GM23338 (cell line): ENCODE data around the gene ZNF490. TPM values are rescaled to one million over a fixed set of nuclear protein-coding genes. Genes with fewer than 3 reads are reported as not detected.

Source experiments
- ATAC-seq: fragments of 200-7000 bp; cut with Tn5 transposase; 3 replicates; pipeline ENCODE4 v1.9.1; 2020
- DNase-seq: peaks from one replicate; pipeline ENCODE4 v3.0.0-alpha.2; 2015; ENCODE audit warnings: low spot score
- H2AFZ ChIP-seq: fragments of 200-600 bp; sonication (generic); 2 replicates; pipeline ENCODE4 v1.8.0; 2016; ENCODE audit warnings: antibody characterized with exemption, mild to moderate bottlenecking, moderate library complexity
- H3F3A ChIP-seq: fragments of 200-600 bp; sonication (generic); replicated peaks from 2 replicates; pipeline ENCODE4 v1.8.0; 2017; ENCODE audit warnings: antibody characterized with exemption, mixed run types, low read depth
- H3K27ac ChIP-seq: fragments of 200-600 bp; sonication (generic); 2 replicates; pipeline ENCODE4 v1.6.1; 2016; ENCODE audit warnings: low read depth
- H3K27me3 ChIP-seq: fragments of 200-600 bp; sonication (generic); 2 replicates; pipeline ENCODE4 v1.8.0; 2016; ENCODE audit warnings: mild to moderate bottlenecking, mixed run types, moderate library complexity; ENCODE audit not compliant: insufficient read depth
- H3K36me3 ChIP-seq: fragments of 200-600 bp; sonication (generic); 2 replicates; pipeline ENCODE4 v1.8.0; 2016; ENCODE audit warnings: mild to moderate bottlenecking; ENCODE audit not compliant: insufficient read depth
- H3K4me1 ChIP-seq: fragments of 200-600 bp; sonication (generic); 2 replicates; pipeline ENCODE4 v1.8.0; 2016; ENCODE audit warnings: mild to moderate bottlenecking, moderate library complexity; ENCODE audit not compliant: insufficient read depth
- H3K4me2 ChIP-seq: fragments of 200-600 bp; sonication (generic); 2 replicates; pipeline ENCODE4 v1.7.1; 2017; ENCODE audit warnings: mixed run types
- H3K4me3 ChIP-seq: fragments of 200-600 bp; sonication (generic); 2 replicates; pipeline ENCODE4 v1.6.1; 2016; ENCODE audit warnings: mixed run types
- H3K79me2 ChIP-seq: fragments of 200-600 bp; sonication (generic); replicated peaks from 2 replicates; pipeline ENCODE4 v1.8.0; 2017; ENCODE audit warnings: mild to moderate bottlenecking; ENCODE audit not compliant: insufficient read depth
- H3K9me2 ChIP-seq: fragments of 200-600 bp; sonication (generic); 2 replicates; pipeline ENCODE4 v1.8.0; 2017; ENCODE audit not compliant: insufficient read depth
- H4K20me1 ChIP-seq: fragments of 200-600 bp; sonication (generic); replicated peaks from 2 replicates; pipeline ENCODE4 v1.8.0; 2017; ENCODE audit warnings: mild to moderate bottlenecking; ENCODE audit not compliant: insufficient read depth
- H3K27ac Mint-ChIP-seq: 2 replicates; pipeline ENCODE4 v1.8.0; 2020; ENCODE audit warnings: inconsistent platforms, mild to moderate bottlenecking, moderate library complexity, mixed read lengths
- H3K27me3 Mint-ChIP-seq: 3 replicates; pipeline ENCODE4 v1.8.0; 2022; ENCODE audit warnings: low read depth, mild to moderate bottlenecking, moderate library complexity, mixed read lengths, inconsistent platforms; ENCODE audit not compliant: insufficient read depth, poor library complexity
- H3K36me3 Mint-ChIP-seq: 3 replicates; pipeline ENCODE4 v1.8.0; 2021; ENCODE audit warnings: low read depth, mild to moderate bottlenecking, inconsistent platforms, moderate library complexity, mixed read lengths
- H3K4me1 Mint-ChIP-seq: 3 replicates; pipeline ENCODE4 v1.8.0; 2020; ENCODE audit warnings: mild to moderate bottlenecking, inconsistent platforms, mixed read lengths
- H3K4me3 Mint-ChIP-seq: 3 replicates; pipeline ENCODE4 v1.8.0; 2021; ENCODE audit warnings: moderate library complexity, mild to moderate bottlenecking, inconsistent platforms, mixed read lengths
- H3K9me3 Mint-ChIP-seq: 3 replicates; pipeline ENCODE4 v1.8.0; 2020; ENCODE audit warnings: moderate library complexity, mild to moderate bottlenecking, inconsistent platforms, mixed read lengths
- CTCF ChIP-seq, 2 experiments: fragments of 200-600 bp in 1 of 2; sonication (generic) in 1 of 2; conservative IDR thresholded peaks; 2 replicates each; pipeline versions ENCODE4 v1.5.1 to v1.6.1; 2016 to 2017; ENCODE audit warnings: antibody characterized with exemption in 2 of 2, low read depth in 2 of 2, mild to moderate bottlenecking in 2 of 2, moderate library complexity in 1 of 2
- ETS1 ChIP-seq: IDR thresholded peaks from 2 replicates; pipeline ENCODE4 v1.6.1; 2016; ENCODE audit warnings: antibody characterized with exemption
- JUNB ChIP-seq: IDR thresholded peaks from one replicate; pipeline ENCODE4 v1.6.1; 2016; ENCODE audit warnings: antibody characterized with exemption; ENCODE audit not compliant: unreplicated experiment
- POLR2AphosphoS5 ChIP-seq: IDR thresholded peaks from 2 replicates; pipeline ENCODE4 v1.6.1; 2016; ENCODE audit warnings: antibody characterized with exemption, low read depth
- ZNF114 ChIP-seq: fragments of 250-450 bp; sonication (Bioruptor Pico); IDR thresholded peaks from 2 replicates; pipeline ENCODE4 v1.5.0; 2020; ENCODE audit warnings: mild to moderate bottlenecking, moderate library complexity
- ZNF331 ChIP-seq: fragments of 250-450 bp; sonication (Bioruptor Pico); IDR thresholded peaks from 2 replicates; pipeline ENCODE4 v1.5.0; 2020; ENCODE audit warnings: low read depth, mild to moderate bottlenecking, moderate library complexity
- polyA plus RNA-seq: library from polyadenylated mRNA; unstranded; fragments of >200 nt; fragmentation: Nextera tagmentation; extraction: Ambion mirVana; gene quantifications from 2 replicates; pipeline ENCODE4 v1.2.1, GENCODE V29; 2016
- total RNA-seq: library from RNA; depleted of rRNA; stranded (reverse); fragments of >200 nt; shearing (Covaris generic); gene quantifications from 2 replicates; pipeline ENCODE4 v1.2.3, GENCODE V29; 2014
- TF ChIP-seq, protein P1 (sequence below): IDR thresholded peaks from one replicate; pipeline ENCODE4 v1.6.1; 2018; ENCODE audit warnings: antibody characterized with exemption; ENCODE audit not compliant: unreplicated experiment
- TF ChIP-seq, protein P2 (sequence below): fragments of 250-450 bp; sonication (Bioruptor Pico); IDR thresholded peaks from 2 replicates; pipeline ENCODE4 v1.5.0; 2020; ENCODE audit warnings: mild to moderate bottlenecking, moderate library complexity

ZNF490 gene
- total and polyA plus RNA-seq, 2 experiments from 2014 or later, result 1.4 to 7.3 TPM

GRCh38 chr19:12546903-12547302 is 63.7 kb downstream of the ZNF490 start (continued):
- no peak for TF ChIP-seq POLR2AphosphoS5
- TF ChIP-seq ZNF331, result no peak
- TF ChIP-seq, protein P1, sequence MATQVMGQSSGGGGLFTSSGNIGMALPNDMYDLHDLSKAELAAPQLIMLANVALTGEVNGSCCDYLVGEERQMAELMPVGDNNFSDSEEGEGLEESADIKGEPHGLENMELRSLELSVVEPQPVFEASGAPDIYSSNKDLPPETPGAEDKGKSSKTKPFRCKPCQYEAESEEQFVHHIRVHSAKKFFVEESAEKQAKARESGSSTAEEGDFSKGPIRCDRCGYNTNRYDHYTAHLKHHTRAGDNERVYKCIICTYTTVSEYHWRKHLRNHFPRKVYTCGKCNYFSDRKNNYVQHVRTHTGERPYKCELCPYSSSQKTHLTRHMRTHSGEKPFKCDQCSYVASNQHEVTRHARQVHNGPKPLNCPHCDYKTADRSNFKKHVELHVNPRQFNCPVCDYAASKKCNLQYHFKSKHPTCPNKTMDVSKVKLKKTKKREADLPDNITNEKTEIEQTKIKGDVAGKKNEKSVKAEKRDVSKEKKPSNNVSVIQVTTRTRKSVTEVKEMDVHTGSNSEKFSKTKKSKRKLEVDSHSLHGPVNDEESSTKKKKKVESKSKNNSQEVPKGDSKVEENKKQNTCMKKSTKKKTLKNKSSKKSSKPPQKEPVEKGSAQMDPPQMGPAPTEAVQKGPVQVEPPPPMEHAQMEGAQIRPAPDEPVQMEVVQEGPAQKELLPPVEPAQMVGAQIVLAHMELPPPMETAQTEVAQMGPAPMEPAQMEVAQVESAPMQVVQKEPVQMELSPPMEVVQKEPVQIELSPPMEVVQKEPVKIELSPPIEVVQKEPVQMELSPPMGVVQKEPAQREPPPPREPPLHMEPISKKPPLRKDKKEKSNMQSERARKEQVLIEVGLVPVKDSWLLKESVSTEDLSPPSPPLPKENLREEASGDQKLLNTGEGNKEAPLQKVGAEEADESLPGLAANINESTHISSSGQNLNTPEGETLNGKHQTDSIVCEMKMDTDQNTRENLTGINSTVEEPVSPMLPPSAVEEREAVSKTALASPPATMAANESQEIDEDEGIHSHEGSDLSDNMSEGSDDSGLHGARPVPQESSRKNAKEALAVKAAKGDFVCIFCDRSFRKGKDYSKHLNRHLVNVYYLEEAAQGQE, result no peak

GRCh38 chr19:12546068-12546467 is 64.5 kb downstream of the ZNF490 start:
- no peak for ATAC-seq
- peaks cover 7% of the 10 kb centered on the region for H4K20me1 ChIP-seq
- no peaks in the 10 kb centered on the region for H3K9me2 ChIP-seq
- peaks cover 84% of the 10 kb centered on the region for H3K79me2 ChIP-seq
- no peaks in the 10 kb centered on the region for H3K36me3 ChIP-seq
- no peak overlapping the region for H3K4me3 Mint-ChIP-seq
- peaks cover 9% of the 10 kb centered on the region for H3K4me1 Mint-ChIP-seq
- H3K27ac Mint-ChIP-seq, result no peak overlapping the region
- no peak overlapping the region for H3K27ac ChIP-seq
- no peak overlapping the region for H3K4me2 ChIP-seq
- H2AFZ ChIP-seq, result no peak overlapping the region
- peaks cover 7% of the 10 kb centered on the region; the same call in 1 of the 2 replicates for H3F3A ChIP-seq
- H3K4me3 ChIP-seq, result no peak overlapping the region
- H3K36me3 Mint-ChIP-seq, result peaks cover 63% of the 10 kb centered on the region
- DNase-seq, result no peak
- H3K27me3 Mint-ChIP-seq, result peaks cover 2% of the 10 kb centered on the region
- peaks cover 38% of the 10 kb centered on the region for H3K9me3 Mint-ChIP-seq
- no peaks in the 10 kb centered on the region for H3K27me3 ChIP-seq
- H3K4me1 ChIP-seq, result peaks cover 6% of the 10 kb centered on the region
- TF ChIP-seq JUNB (no peak), ZNF114 (CRISPR knock-in tag) (no peak), POLR2AphosphoS5 (no peak), ETS1 (no peak), ZNF331 (no peak), CTCF (conservative IDR thresholded peaks at IDR 0.05; ENCODE audit: low read depth in 2 of 2) (no peak)
- TF ChIP-seq, protein P1, result no peak
- TF ChIP-seq, protein P2, sequence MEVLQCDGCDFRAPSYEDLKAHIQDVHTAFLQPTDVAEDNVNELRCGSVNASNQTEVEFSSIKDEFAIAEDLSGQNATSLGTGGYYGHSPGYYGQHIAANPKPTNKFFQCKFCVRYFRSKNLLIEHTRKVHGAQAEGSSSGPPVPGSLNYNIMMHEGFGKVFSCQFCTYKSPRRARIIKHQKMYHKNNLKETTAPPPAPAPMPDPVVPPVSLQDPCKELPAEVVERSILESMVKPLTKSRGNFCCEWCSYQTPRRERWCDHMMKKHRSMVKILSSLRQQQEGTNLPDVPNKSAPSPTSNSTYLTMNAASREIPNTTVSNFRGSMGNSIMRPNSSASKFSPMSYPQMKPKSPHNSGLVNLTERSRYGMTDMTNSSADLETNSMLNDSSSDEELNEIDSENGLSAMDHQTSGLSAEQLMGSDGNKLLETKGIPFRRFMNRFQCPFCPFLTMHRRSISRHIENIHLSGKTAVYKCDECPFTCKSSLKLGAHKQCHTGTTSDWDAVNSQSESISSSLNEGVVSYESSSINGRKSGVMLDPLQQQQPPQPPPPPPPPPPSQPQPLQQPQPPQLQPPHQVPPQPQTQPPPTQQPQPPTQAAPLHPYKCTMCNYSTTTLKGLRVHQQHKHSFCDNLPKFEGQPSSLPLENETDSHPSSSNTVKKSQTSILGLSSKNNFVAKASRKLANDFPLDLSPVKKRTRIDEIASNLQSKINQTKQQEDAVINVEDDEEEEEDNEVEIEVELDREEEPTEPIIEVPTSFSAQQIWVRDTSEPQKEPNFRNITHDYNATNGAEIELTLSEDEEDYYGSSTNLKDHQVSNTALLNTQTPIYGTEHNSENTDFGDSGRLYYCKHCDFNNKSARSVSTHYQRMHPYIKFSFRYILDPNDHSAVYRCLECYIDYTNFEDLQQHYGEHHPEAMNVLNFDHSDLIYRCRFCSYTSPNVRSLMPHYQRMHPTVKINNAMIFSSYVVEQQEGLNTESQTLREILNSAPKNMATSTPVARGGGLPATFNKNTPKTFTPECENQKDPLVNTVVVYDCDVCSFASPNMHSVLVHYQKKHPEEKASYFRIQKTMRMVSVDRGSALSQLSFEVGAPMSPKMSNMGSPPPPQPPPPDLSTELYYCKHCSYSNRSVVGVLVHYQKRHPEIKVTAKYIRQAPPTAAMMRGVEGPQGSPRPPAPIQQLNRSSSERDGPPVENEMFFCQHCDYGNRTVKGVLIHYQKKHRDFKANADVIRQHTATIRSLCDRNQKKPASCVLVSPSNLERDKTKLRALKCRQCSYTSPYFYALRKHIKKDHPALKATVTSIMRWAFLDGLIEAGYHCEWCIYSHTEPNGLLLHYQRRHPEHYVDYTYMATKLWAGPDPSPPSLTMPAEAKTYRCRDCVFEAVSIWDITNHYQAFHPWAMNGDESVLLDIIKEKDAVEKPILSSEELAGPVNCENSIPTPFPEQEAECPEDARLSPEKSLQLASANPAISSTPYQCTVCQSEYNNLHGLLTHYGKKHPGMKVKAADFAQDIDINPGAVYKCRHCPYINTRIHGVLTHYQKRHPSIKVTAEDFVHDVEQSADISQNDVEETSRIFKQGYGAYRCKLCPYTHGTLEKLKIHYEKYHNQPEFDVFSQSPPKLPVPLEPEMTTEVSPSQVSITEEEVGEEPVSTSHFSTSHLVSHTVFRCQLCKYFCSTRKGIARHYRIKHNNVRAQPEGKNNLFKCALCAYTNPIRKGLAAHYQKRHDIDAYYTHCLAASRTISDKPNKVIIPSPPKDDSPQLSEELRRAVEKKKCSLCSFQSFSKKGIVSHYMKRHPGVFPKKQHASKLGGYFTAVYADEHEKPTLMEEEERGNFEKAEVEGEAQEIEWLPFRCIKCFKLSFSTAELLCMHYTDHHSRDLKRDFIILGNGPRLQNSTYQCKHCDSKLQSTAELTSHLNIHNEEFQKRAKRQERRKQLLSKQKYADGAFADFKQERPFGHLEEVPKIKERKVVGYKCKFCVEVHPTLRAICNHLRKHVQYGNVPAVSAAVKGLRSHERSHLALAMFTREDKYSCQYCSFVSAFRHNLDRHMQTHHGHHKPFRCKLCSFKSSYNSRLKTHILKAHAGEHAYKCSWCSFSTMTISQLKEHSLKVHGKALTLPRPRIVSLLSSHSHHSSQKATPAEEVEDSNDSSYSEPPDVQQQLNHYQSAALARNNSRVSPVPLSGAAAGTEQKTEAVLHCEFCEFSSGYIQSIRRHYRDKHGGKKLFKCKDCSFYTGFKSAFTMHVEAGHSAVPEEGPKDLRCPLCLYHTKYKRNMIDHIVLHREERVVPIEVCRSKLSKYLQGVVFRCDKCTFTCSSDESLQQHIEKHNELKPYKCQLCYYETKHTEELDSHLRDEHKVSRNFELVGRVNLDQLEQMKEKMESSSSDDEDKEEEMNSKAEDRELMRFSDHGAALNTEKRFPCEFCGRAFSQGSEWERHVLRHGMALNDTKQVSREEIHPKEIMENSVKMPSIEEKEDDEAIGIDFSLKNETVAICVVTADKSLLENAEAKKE, result no peak
